ENCODE data around the gene NAGA.

NAGA gene

GRCh38 chr22:42077486-42078125 is 7.0 kb upstream of the NAGA start:
- H3K27ac ChIP-seq (ENCODE audit: low read depth, low read length) = no peak overlapping the region
- no peaks in the 10 kb centered on the region for H4K20me1 ChIP-seq (ENCODE audit: control insufficient read depth, insufficient read depth, low read depth, low read length)
- peaks cover 37% of the 10 kb centered on the region for H3K4me1 ChIP-seq (ENCODE audit: control insufficient read depth, low read length)
- no peaks in the 10 kb centered on the region for H3K9me3 ChIP-seq (ENCODE audit: control insufficient read depth, insufficient read depth, low read length)
- H3K79me2 ChIP-seq (ENCODE audit: control insufficient read depth, low read length) = peaks cover 28% of the 10 kb centered on the region
- no peaks in the 10 kb centered on the region for H3K9me2 ChIP-seq (replicated peaks; ENCODE audit: control insufficient read depth, low read length)
- H3K36me3 ChIP-seq (ENCODE audit: control insufficient read depth, low read length) = peaks cover 16% of the 10 kb centered on the region
- H3K4me2 ChIP-seq (ENCODE audit: low read length) = no peak overlapping the region
- H3K4me3 ChIP-seq (ENCODE audit: low read length) = no peak overlapping the region
- H3F3A ChIP-seq (ENCODE audit: control insufficient read depth, insufficient read depth) = 0 out of 2 replicates have a peak, but pooled peaks cover 4% of the 10 kb centered on the region
- H3K27me3 ChIP-seq (ENCODE audit: control insufficient read depth, low read length) = no peaks in the 10 kb centered on the region
- TF ChIP-seq EZH2phosphoT487 (IDR thresholded peaks at IDR 0.05; ENCODE audit: borderline replicate concordance, low read length) (no peak), CTCF (IDR thresholded peaks at IDR 0.05; ENCODE audit: low read depth, low read length, poor library complexity, severe bottlenecking) (no peak)

GRCh38 chr22:42076764-42077485 is 6.3 kb upstream of the NAGA start:
- peaks cover 21% of the 10 kb centered on the region for H3K79me2 ChIP-seq (ENCODE audit: control insufficient read depth, low read length)
- TF ChIP-seq CTCF (IDR thresholded peaks at IDR 0.05; ENCODE audit: low read depth, low read length, poor library complexity, severe bottlenecking) (no peak), EZH2phosphoT487 (IDR thresholded peaks at IDR 0.05; ENCODE audit: borderline replicate concordance, low read length) (no peak)
- H4K20me1 ChIP-seq (ENCODE audit: control insufficient read depth, insufficient read depth, low read depth, low read length) = no peaks in the 10 kb centered on the region
- no peak overlapping the region for H3K4me3 ChIP-seq (ENCODE audit: low read length)
- no peaks in the 10 kb centered on the region for H3K9me2 ChIP-seq (replicated peaks; ENCODE audit: control insufficient read depth, low read length)
- no peaks in the 10 kb centered on the region for H3K27me3 ChIP-seq (ENCODE audit: control insufficient read depth, low read length)
- no peaks in the 10 kb centered on the region for H3K9me3 ChIP-seq (ENCODE audit: control insufficient read depth, insufficient read depth, low read length)
- H3F3A ChIP-seq (ENCODE audit: control insufficient read depth, insufficient read depth) = 0 out of 2 replicates have a peak, but pooled peaks cover 4% of the 10 kb centered on the region
- H3K27ac ChIP-seq (ENCODE audit: low read depth, low read length) = no peak overlapping the region
- peaks cover 37% of the 10 kb centered on the region for H3K4me1 ChIP-seq (ENCODE audit: control insufficient read depth, low read length)
- no peak overlapping the region for H3K4me2 ChIP-seq (ENCODE audit: low read length)
- H3K36me3 ChIP-seq (ENCODE audit: control insufficient read depth, low read length) = peaks cover 10% of the 10 kb centered on the region

- Histone ChIP-seq H3K4me3 (ENCODE audit: low read length) (peak overlapping the region; percentile 74), H3K27ac (ENCODE audit: low read depth, low read length) (no peak overlapping the region), H3K4me2 (ENCODE audit: low read length) (peak overlapping the region; percentile 85), H3K9me3 (ENCODE audit: control insufficient read depth, insufficient read depth, low read length) (no peaks in the 10 kb centered on the region), H3K36me3 (ENCODE audit: control insufficient read depth, low read length) (peaks cover 1% of the 10 kb centered on the region; the same call in 1 of the 2 replicates), H3K27me3 (ENCODE audit: control insufficient read depth, low read length) (no peaks in the 10 kb centered on the region), H3K4me1 (ENCODE audit: control insufficient read depth, low read length) (peaks cover 40% of the 10 kb centered on the region), H3F3A (ENCODE audit: control insufficient read depth, insufficient read depth) (0 out of 2 replicates have a peak, but pooled peaks cover 4% of the 10 kb centered on the region), H3K79me2 (ENCODE audit: control insufficient read depth, low read length) (peaks cover 7% of the 10 kb centered on the region), H4K20me1 (ENCODE audit: control insufficient read depth, insufficient read depth, low read depth, low read length) (no peaks in the 10 kb centered on the region), H3K9me2 (replicated peaks; ENCODE audit: control insufficient read depth, low read length) (no peaks in the 10 kb centered on the region)
- TF ChIP-seq CTCF (IDR thresholded peaks at IDR 0.05; ENCODE audit: low read depth, low read length, poor library complexity, severe bottlenecking) (no peak), EZH2phosphoT487 (IDR thresholded peaks at IDR 0.05; ENCODE audit: borderline replicate concordance, low read length) (no peak)
These were observed 4.4 kb upstream of the NAGA start for GRCh38 chr22:42074846-42075676.

Data from DOHH2 (cell line).